OCI-LY1 (cell line): Measurements from ENCODE around the gene DCDC2.
A peak's percentile ranks its signal among the peaks of the same experiment; 100 is the strongest.

Experiments used
- H2AFZ ChIP-seq: fragments of 200-600 bp; sonication (generic), shearing (Covaris generic); 2 replicates; pipeline ENCODE4 v1.6.0; 2014; ENCODE audit warnings: antibody characterized with exemption, mild to moderate bottlenecking, low read length
- H3F3A ChIP-seq: fragments of 200-600 bp; sonication (generic), shearing (Covaris generic); 2 replicates; pipeline ENCODE4 v1.6.0; 2014; ENCODE audit warnings: mild to moderate bottlenecking, antibody characterized with exemption, low read length, moderate library complexity; ENCODE audit not compliant: insufficient read depth
- H3K27ac ChIP-seq: fragments of 200-600 bp; sonication (generic); 2 replicates; pipeline ENCODE4 v1.5.1; 2014; ENCODE audit warnings: low read length, mixed run types, mild to moderate bottlenecking, low read depth; ENCODE audit not compliant: poor library complexity, severe bottlenecking
- H3K27me3 ChIP-seq: fragments of 200-600 bp; sonication (generic); 2 replicates; pipeline ENCODE4 v1.6.0; 2014; ENCODE audit warnings: antibody characterized with exemption, mild to moderate bottlenecking, low read length, moderate library complexity; ENCODE audit not compliant: insufficient read depth
- H3K36me3 ChIP-seq: fragments of 200-600 bp; sonication (generic); 2 replicates; pipeline ENCODE4 v1.6.1; 2014; ENCODE audit warnings: mild to moderate bottlenecking, antibody characterized with exemption, low read length, moderate library complexity, mixed read lengths; ENCODE audit not compliant: insufficient read depth
- H3K4me1 ChIP-seq: fragments of 200-600 bp; sonication (generic); 2 replicates; pipeline ENCODE4 v1.5.1; 2014; ENCODE audit warnings: mild to moderate bottlenecking, low read length, moderate library complexity; ENCODE audit not compliant: insufficient read depth, severe bottlenecking
- H3K4me2 ChIP-seq: fragments of 200-600 bp; sonication (generic), shearing (Covaris generic); 2 replicates; pipeline ENCODE4 v1.6.1; 2014; ENCODE audit warnings: low read length
- H3K4me3 ChIP-seq: fragments of 200-600 bp; sonication (generic); 2 replicates; pipeline ENCODE4 v1.5.1; 2014; ENCODE audit warnings: low read length, low read depth, mild to moderate bottlenecking, mixed read lengths; ENCODE audit not compliant: poor library complexity, severe bottlenecking
- H3K79me2 ChIP-seq: fragments of 200-600 bp; shearing (Covaris generic); 2 replicates; pipeline ENCODE4 v1.6.1; 2016; ENCODE audit warnings: mixed run types, low read length, mixed read lengths; ENCODE audit not compliant: insufficient read depth
- H3K9ac ChIP-seq: fragments of 200-600 bp; sonication (generic), shearing (Covaris generic); 2 replicates; pipeline ENCODE4 v1.6.1; 2014; ENCODE audit warnings: mild to moderate bottlenecking, low read length, mixed read lengths
- H3K9me2 ChIP-seq: fragments of 200-600 bp; sonication (generic), shearing (Covaris generic); 2 replicates; pipeline ENCODE4 v1.6.1; 2014; ENCODE audit warnings: low read depth, mild to moderate bottlenecking, low read length, mixed read lengths
- H3K9me3 ChIP-seq: fragments of 200-600 bp; shearing (Covaris generic); 2 replicates; pipeline ENCODE4 v1.6.1; 2014; ENCODE audit warnings: low read length, mixed read lengths
- H4K20me1 ChIP-seq: fragments of 200-600 bp; sonication (generic), shearing (Covaris generic); 2 replicates; pipeline ENCODE4 v1.6.0; 2016; ENCODE audit warnings: mild to moderate bottlenecking, low read length; ENCODE audit not compliant: insufficient read depth
- EZH2 ChIP-seq: fragments of 200-600 bp; sonication (generic), shearing (Covaris generic); IDR thresholded peaks from 2 replicates; pipeline ENCODE4 v1.8.0; 2017; ENCODE audit warnings: borderline replicate concordance, mixed run types, mild to moderate bottlenecking, antibody characterized with exemption, low read length, moderate library complexity, mixed read lengths
- TF ChIP-seq, protein P1 (sequence below): fragments of 200-600 bp; sonication (generic), shearing (Covaris generic); IDR thresholded peaks from 2 replicates; pipeline ENCODE4 v1.5.1; 2017; ENCODE audit warnings: mild to moderate bottlenecking, antibody characterized with exemption, low read length, moderate library complexity, mixed read lengths

The DCDC2 gene

DNA sequence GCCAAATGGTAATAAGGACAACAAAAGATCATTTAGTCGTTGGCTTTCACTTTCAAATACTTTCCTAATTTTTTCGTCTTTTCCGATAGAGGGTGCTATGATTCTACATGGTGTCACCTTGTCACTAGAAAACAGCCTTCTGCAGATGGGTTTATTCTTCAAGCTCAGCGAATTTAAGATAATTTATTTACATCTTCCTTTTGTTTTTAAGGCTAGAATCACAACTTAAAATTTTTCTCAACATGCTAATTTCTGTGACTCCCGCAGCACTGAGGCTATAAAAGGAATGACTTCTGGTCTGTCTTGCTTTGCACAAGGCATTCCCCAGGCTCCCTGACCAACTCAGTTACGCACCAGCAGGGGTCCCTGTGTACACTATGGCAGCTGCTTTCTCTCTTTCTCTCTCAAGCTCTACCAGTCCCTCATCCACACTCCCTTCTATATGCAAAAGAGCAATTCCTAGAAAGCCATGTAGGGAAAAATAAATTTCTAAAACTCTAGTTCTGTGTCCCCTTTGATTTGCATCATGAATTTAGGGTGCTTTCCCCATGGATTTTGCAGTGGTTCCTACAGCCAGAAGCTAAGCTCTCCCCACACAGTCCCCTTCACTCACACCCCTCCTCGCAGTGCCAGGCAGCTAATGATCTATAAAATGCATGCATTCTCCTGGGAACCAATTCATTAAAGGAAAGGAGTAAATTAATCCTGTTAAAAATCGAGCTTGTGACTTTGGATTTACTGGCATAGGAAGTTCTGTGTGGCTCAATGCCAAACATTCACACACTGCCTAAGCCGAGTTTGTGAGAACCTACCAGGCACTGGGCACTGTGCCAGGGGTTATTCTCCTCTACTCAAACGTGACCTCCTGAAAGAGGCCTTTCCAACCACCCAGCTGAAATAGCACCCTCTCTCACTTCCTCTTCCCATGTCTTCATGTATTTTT is 74.5 kb downstream of the DCDC2 start:
- Histone ChIP-seq H2AFZ (no peak overlapping the region), H4K20me1 (no peaks in the 10 kb centered on the region), H3K4me3 (no peak overlapping the region), H3K36me3 (no peaks in the 10 kb centered on the region), H3K9ac (no peak overlapping the region), H3K79me2 (no peaks in the 10 kb centered on the region), H3K27me3 (no peaks in the 10 kb centered on the region), H3K4me2 (peak overlapping the region; percentile 40; the same call in 1 of the 2 replicates), H3K9me2 (no peaks in the 10 kb centered on the region), H3K9me3 (no peaks in the 10 kb centered on the region), H3K4me1 (peaks cover 16% of the 10 kb centered on the region), H3K27ac (no peak overlapping the region), H3F3A (0 out of 2 replicates have a peak, but pooled peaks cover 2% of the 10 kb centered on the region)
- TF ChIP-seq EZH2: no peak
- TF ChIP-seq, protein P1, sequence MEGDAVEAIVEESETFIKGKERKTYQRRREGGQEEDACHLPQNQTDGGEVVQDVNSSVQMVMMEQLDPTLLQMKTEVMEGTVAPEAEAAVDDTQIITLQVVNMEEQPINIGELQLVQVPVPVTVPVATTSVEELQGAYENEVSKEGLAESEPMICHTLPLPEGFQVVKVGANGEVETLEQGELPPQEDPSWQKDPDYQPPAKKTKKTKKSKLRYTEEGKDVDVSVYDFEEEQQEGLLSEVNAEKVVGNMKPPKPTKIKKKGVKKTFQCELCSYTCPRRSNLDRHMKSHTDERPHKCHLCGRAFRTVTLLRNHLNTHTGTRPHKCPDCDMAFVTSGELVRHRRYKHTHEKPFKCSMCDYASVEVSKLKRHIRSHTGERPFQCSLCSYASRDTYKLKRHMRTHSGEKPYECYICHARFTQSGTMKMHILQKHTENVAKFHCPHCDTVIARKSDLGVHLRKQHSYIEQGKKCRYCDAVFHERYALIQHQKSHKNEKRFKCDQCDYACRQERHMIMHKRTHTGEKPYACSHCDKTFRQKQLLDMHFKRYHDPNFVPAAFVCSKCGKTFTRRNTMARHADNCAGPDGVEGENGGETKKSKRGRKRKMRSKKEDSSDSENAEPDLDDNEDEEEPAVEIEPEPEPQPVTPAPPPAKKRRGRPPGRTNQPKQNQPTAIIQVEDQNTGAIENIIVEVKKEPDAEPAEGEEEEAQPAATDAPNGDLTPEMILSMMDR: peak; percentile 73

DNA sequence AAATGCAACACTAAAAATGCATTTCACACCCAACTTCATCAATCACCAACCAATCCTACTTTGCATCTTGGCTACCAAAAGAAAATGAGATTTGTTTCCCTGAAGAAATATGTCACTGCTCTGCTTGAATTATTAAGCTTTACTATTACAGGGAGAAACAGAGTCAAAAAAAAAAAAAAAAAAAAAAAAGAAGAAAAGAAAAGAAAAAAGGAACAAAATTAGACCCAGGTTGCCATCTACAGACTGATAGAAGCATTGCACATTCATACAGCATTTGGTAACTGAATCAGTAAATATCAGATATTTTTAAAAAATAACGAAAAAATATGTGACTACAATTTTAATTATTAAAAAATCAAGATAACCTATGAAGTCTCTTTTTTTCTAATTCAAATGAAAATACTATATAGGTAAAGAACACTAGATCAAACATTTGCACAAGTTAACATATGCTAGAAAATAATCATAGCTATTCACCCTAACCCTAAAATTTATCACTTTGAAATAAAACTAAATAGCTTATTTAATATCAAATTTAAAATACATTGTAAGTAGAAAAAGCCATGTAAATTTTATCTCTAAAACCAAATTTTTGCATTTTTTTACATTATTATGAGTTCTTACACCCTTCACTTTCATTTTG is 83.3 kb downstream of the DCDC2 start:
- Histone ChIP-seq H3K79me2 (no peaks in the 10 kb centered on the region), H3K36me3 (no peaks in the 10 kb centered on the region), H3K9ac (no peak overlapping the region), H3K27ac (no peak overlapping the region), H3K4me3 (no peak overlapping the region), H4K20me1 (no peaks in the 10 kb centered on the region), H2AFZ (no peak overlapping the region), H3K4me2 (no peak overlapping the region), H3K9me3 (no peaks in the 10 kb centered on the region), H3K27me3 (no peaks in the 10 kb centered on the region), H3K4me1 (no peaks in the 10 kb centered on the region), H3K9me2 (no peaks in the 10 kb centered on the region), H3F3A (no peaks in the 10 kb centered on the region)
- TF ChIP-seq EZH2: no peak
- TF ChIP-seq, protein P1: peak; percentile 69

DNA sequence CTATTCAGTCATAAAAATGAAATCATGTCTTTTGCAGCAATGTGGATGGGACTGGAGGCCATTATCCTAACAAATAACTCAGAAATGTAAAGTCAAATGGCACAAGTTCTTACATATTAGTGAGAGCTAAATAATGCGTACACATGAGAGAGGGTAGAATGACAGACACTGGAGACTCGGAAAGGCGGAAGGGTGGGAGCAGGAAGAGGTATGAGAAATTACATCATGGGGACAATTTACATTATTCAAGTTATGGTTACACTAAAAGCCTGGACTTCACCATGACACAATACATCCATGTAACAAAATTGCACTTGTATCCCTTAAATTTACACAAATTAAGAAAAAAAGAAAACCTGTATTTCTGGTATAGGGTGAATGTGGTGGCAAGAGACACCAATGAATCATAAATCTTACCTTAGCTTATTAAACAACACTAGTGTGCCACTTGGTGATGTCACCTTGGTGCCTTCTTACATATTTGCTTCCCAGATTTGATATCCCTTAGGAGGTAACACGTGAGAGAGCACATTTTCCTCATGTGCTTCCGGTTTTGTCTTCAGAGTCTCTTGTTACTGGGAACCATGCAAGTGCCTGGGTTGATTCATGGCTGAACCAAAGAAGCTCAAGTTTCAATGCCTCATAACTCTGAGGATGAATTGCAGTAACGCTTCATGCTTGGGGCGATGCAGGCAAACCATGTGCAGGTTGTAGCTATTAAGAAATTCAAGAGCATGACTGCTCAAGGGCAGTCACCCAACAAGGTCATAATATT is 84.6 kb downstream of the DCDC2 start:
- Histone ChIP-seq H3K79me2 (no peaks in the 10 kb centered on the region), H3K9ac (no peak overlapping the region), H2AFZ (no peak overlapping the region), H3K27me3 (no peaks in the 10 kb centered on the region), H3K4me3 (no peak overlapping the region), H3K36me3 (no peaks in the 10 kb centered on the region), H3F3A (no peaks in the 10 kb centered on the region), H3K4me2 (no peak overlapping the region), H3K9me3 (no peaks in the 10 kb centered on the region), H3K27ac (no peak overlapping the region), H3K9me2 (no peaks in the 10 kb centered on the region), H3K4me1 (no peaks in the 10 kb centered on the region), H4K20me1 (no peaks in the 10 kb centered on the region)
- TF ChIP-seq, protein P1: no peak
- TF ChIP-seq EZH2: no peak
